Measurements from ENCODE around the gene ZBTB25. TPM values are rescaled to one million over a fixed set of nuclear protein-coding genes. Genes with fewer than 3 reads are reported as not detected.
A peak's percentile ranks its signal among the peaks of the same experiment; 100 is the strongest.

The ZBTB25 gene
- 8.8 and 10.0 TPM in 2 replicates for total RNA-seq (2022)
- percentile 67 among the genes with signal in this experiment for Bru-seq, nascent RNA
- percentile 65 among the genes with signal in this experiment for BruChase-seq, experiment 1, labeled RNA remaining after a 2-hour chase
- percentile 60 among the genes with signal in this experiment for BruChase-seq, experiment 2, labeled RNA remaining after a 6-hour chase
- long read RNA-seq, partial matches to known transcripts: 0 of 5 reads
- long read RNA-seq, other reads (novel, unspliced or antisense): 5 of 5 reads

GRCh38 chr14:64503434-64504309 is at the start of gene ZBTB25:
ZBTB25 (minus strand) TSS chr14:64503838; CDS start chr14:64490533, 13,305 bp downstream.
- intact Hi-C loops (cut with micrococcal nuclease; ENCODE audit: unreplicated experiment): loop anchor here (1.0 to 10.0 kb wide), 5 partner anchors 38 to 391 kb away; partner anchors contain the start of genes AKAP5, MTHFD1 and PLEKHG3
- no TSS peak for BruUV-seq (replicated peaks)
- no peaks in the 10 kb centered on the region for H3K9me3 Mint-ChIP-seq (ENCODE audit: unreplicated experiment)
- Histone ChIP-seq H3K27me3 (replicated peaks; ENCODE audit: control insufficient read depth, insufficient read depth, low read length) (no peaks in the 10 kb centered on the region), H3K9me3 (no peaks in the 10 kb centered on the region), H3K36me3 (ENCODE audit: control insufficient read depth, insufficient read depth, low read length) (no peaks in the 10 kb centered on the region), H3K4me3 (ENCODE audit: low read depth, low read length) (peak within 1 kb of the TSS; percentile 97), H3K4me1 (peaks cover 29% of the 10 kb centered on the region)
- peak within 1 kb of the TSS; percentile 81 for H3K27ac Mint-ChIP-seq (ENCODE audit: unreplicated experiment)
- peak within 1 kb of the TSS; percentile 78 for H3K4me3 Mint-ChIP-seq (ENCODE audit: unreplicated experiment)
- peaks cover 16% of the 10 kb centered on the region for H3K4me1 Mint-ChIP-seq (ENCODE audit: low read depth, unreplicated experiment)
- no peaks in the 10 kb centered on the region for H3K27me3 Mint-ChIP-seq (ENCODE audit: insufficient read depth, unreplicated experiment)
- no peak for TF ChIP-seq CTCF (IDR thresholded peaks at IDR 0.05; ENCODE audit: insufficient read depth in 1 of 2, low read depth in 1 of 2, low read length in 1 of 2, severe bottlenecking in 1 of 2, unreplicated experiment in 1 of 2)
- POLR2A ChIA-PET: interaction anchor here (0.6 to 1.7 kb wide), 11 partner anchors 18 to 862 kb away, joined by 3 to 14 read pairs (median 6); partner anchors contain the start of genes MTHFD1, PLEKHG3 and WDR89
- peak; percentile 93 to 95 for DNase-seq
- H3K36me3 Mint-ChIP-seq (ENCODE audit: insufficient read depth, unreplicated experiment): peaks cover 43% of the 10 kb centered on the region
- CTCF ChIA-PET: interaction anchor here (0.6 to 0.7 kb wide), 4 partner anchors 37 to 928 kb away, joined by 4 to 5 read pairs (median 4); partner anchors contain the start of gene HSPA2

- CTCF ChIA-PET: interaction anchor here (0.6 kb wide), 1 partner anchor 552 kb away, joined by 9 read pairs; no protein-coding TSS in a partner anchor
- intact Hi-C loops (cut with micrococcal nuclease; ENCODE audit: unreplicated experiment): loop anchor here (1.0 kb wide), 1 partner anchor 12 kb away; no protein-coding TSS in a partner anchor
- Mint-ChIP-seq H3K27me3 (ENCODE audit: insufficient read depth, unreplicated experiment) (no peaks in the 10 kb centered on the region), H3K4me3 (ENCODE audit: unreplicated experiment) (peak overlapping the region; percentile 70), H3K36me3 (ENCODE audit: insufficient read depth, unreplicated experiment) (no peaks in the 10 kb centered on the region), H3K4me1 (ENCODE audit: low read depth, unreplicated experiment) (peaks cover 24% of the 10 kb centered on the region), H3K27ac (ENCODE audit: unreplicated experiment) (no peak overlapping the region), H3K9me3 (ENCODE audit: unreplicated experiment) (no peaks in the 10 kb centered on the region)
- Histone ChIP-seq H3K4me3 (ENCODE audit: low read depth, low read length) (peak overlapping the region; percentile 58; the same call in 1 of the 2 replicates), H3K36me3 (ENCODE audit: control insufficient read depth, insufficient read depth, low read length) (no peaks in the 10 kb centered on the region), H3K9me3 (no peaks in the 10 kb centered on the region), H3K4me1 (peaks cover 19% of the 10 kb centered on the region), H3K27me3 (replicated peaks; ENCODE audit: control insufficient read depth, insufficient read depth, low read length) (no peaks in the 10 kb centered on the region)
- POLR2A ChIA-PET: interaction anchor here (0.7 kb wide), 1 partner anchor 39 kb away, joined by 3 read pairs; no protein-coding TSS in a partner anchor
- TF ChIP-seq CTCF (IDR thresholded peaks at IDR 0.05; ENCODE audit: insufficient read depth in 1 of 2, low read depth in 1 of 2, low read length in 1 of 2, severe bottlenecking in 1 of 2, unreplicated experiment in 1 of 2): no peak
- DNase-seq: no peak
- BruUV-seq (replicated peaks): no TSS peak
These were observed 47.1 kb upstream of the ZBTB25 start for GRCh38 chr14:64550621-64551333.

Data from Caco-2 (cell line).